Endothelial cell (in vitro differentiated cells): ENCODE data around the gene SLC16A13. TPM values are rescaled to one million over a fixed set of nuclear protein-coding genes. Genes with fewer than 3 reads are reported as not detected.

Source experiments
- DNase-seq: peaks from one replicate; pipeline ENCODE4 v3.0.0; 2021; ENCODE audit warnings: low spot score
- H3K27ac Mint-ChIP-seq: one replicate; pipeline ENCODE4 v1.8.0; 2021; ENCODE audit warnings: mixed read lengths, inconsistent platforms; ENCODE audit not compliant: unreplicated experiment
- H3K27me3 Mint-ChIP-seq: one replicate; pipeline ENCODE4 v1.8.0; 2021; ENCODE audit warnings: mild to moderate bottlenecking, moderate library complexity, mixed read lengths, inconsistent platforms; ENCODE audit not compliant: unreplicated experiment
- H3K36me3 Mint-ChIP-seq: one replicate; pipeline ENCODE4 v1.8.0; 2021; ENCODE audit warnings: mild to moderate bottlenecking, low read depth, mixed read lengths, inconsistent platforms; ENCODE audit not compliant: unreplicated experiment
- H3K4me1 Mint-ChIP-seq: one replicate; pipeline ENCODE4 v1.8.0; 2021; ENCODE audit warnings: mild to moderate bottlenecking, mixed read lengths, inconsistent platforms; ENCODE audit not compliant: unreplicated experiment
- H3K4me3 Mint-ChIP-seq: one replicate; pipeline ENCODE4 v1.8.0; 2021; ENCODE audit warnings: mild to moderate bottlenecking, mixed read lengths, inconsistent platforms; ENCODE audit not compliant: unreplicated experiment
- H3K9me3 Mint-ChIP-seq: one replicate; pipeline ENCODE4 v1.8.0; 2021; ENCODE audit warnings: mixed read lengths, inconsistent platforms; ENCODE audit not compliant: unreplicated experiment
- CTCF ChIP-seq: fragments of 200-600 bp; sonication (generic); IDR thresholded peaks from one replicate; pipeline ENCODE4 v1.5.0; 2021; ENCODE audit warnings: antibody characterized with exemption; ENCODE audit not compliant: unreplicated experiment
- total RNA-seq: library from RNA; stranded (reverse); fragmentation: NEBNext Ultra II Directional; extraction: Animal tissue kit (Norgen Biotek cat#: 25700); gene quantifications from one replicate; pipeline ENCODE4 v1.2.1, GENCODE V29; 2021; ENCODE audit not compliant: unreplicated experiment

The SLC16A13 gene
- total RNA-seq, 1 donor from 2014 or later, result 25.8 TPM

GRCh38 chr17:7023576-7024401 is 12.0 kb upstream of the SLC16A13 start:
- Mint-ChIP-seq H3K27ac (peak overlapping the region; percentile 100), H3K4me1 (peaks cover 84% of the 10 kb centered on the region), H3K4me3 (peak overlapping the region; percentile 100), H3K36me3 (peaks cover 58% of the 10 kb centered on the region), H3K27me3 (peaks cover 35% of the 10 kb centered on the region), H3K9me3 (no peaks in the 10 kb centered on the region)
- no peak for TF ChIP-seq CTCF
- DNase-seq, result peak; percentile 98

GRCh38 chr17:7024402-7024785 is 11.4 kb upstream of the SLC16A13 start:
- no peak for DNase-seq
- H3K27ac Mint-ChIP-seq, result no peak overlapping the region
- H3K36me3 Mint-ChIP-seq, result peaks cover 63% of the 10 kb centered on the region
- peaks cover 35% of the 10 kb centered on the region for H3K27me3 Mint-ChIP-seq
- TF ChIP-seq CTCF, result no peak
- no peaks in the 10 kb centered on the region for H3K9me3 Mint-ChIP-seq
- peak overlapping the region; percentile 100 for H3K4me3 Mint-ChIP-seq
- H3K4me1 Mint-ChIP-seq, result peaks cover 84% of the 10 kb centered on the region

- H3K4me1 Mint-ChIP-seq, result peaks cover 86% of the 10 kb centered on the region
- no peaks in the 10 kb centered on the region for H3K9me3 Mint-ChIP-seq
- H3K4me3 Mint-ChIP-seq, result peak overlapping the region; percentile 100
- H3K36me3 Mint-ChIP-seq, result peaks cover 71% of the 10 kb centered on the region
- DNase-seq, result no peak
- peak overlapping the region; percentile 74 for H3K27ac Mint-ChIP-seq
- H3K27me3 Mint-ChIP-seq, result peaks cover 35% of the 10 kb centered on the region
- no peak for TF ChIP-seq CTCF
Observed at GRCh38 chr17:7025245-7025644, 10.6 kb upstream of the SLC16A13 start.

GRCh38 chr17:7026471-7027115 is 9.2 kb upstream of the SLC16A13 start:
- Mint-ChIP-seq H3K27ac (peak overlapping the region; percentile 75), H3K9me3 (no peaks in the 10 kb centered on the region), H3K4me1 (peaks cover 81% of the 10 kb centered on the region), H3K27me3 (peaks cover 28% of the 10 kb centered on the region), H3K4me3 (peak overlapping the region; percentile 83), H3K36me3 (peaks cover 74% of the 10 kb centered on the region)
- no peak for TF ChIP-seq CTCF
- no peak for DNase-seq

- Mint-ChIP-seq H3K27me3 (peaks cover 28% of the 10 kb centered on the region), H3K4me3 (peak overlapping the region; percentile 86), H3K9me3 (no peaks in the 10 kb centered on the region), H3K36me3 (peaks cover 79% of the 10 kb centered on the region), H3K27ac (peak overlapping the region; percentile 52), H3K4me1 (peaks cover 80% of the 10 kb centered on the region)
- TF ChIP-seq CTCF, result no peak
- DNase-seq, result no peak
Observed at GRCh38 chr17:7027335-7027734, 8.5 kb upstream of the SLC16A13 start.
